GM23338 (cell line): ENCODE measurements around the gene ADGRD2. TPM values are rescaled to one million over a fixed set of nuclear protein-coding genes. Genes with fewer than 3 reads are reported as not detected.

Experiments
- ATAC-seq: fragments of 200-7000 bp; cut with Tn5 transposase; 3 replicates; pipeline ENCODE4 v1.9.1; 2020
- DNase-seq: peaks from one replicate; pipeline ENCODE4 v3.0.0-alpha.2; 2015; ENCODE audit warnings: low spot score
- H2AFZ ChIP-seq: fragments of 200-600 bp; sonication (generic); 2 replicates; pipeline ENCODE4 v1.8.0; 2016; ENCODE audit warnings: antibody characterized with exemption, mild to moderate bottlenecking, moderate library complexity
- H3F3A ChIP-seq: fragments of 200-600 bp; sonication (generic); replicated peaks from 2 replicates; pipeline ENCODE4 v1.8.0; 2017; ENCODE audit warnings: antibody characterized with exemption, mixed run types, low read depth
- H3K27ac ChIP-seq: fragments of 200-600 bp; sonication (generic); 2 replicates; pipeline ENCODE4 v1.6.1; 2016; ENCODE audit warnings: low read depth
- H3K27me3 ChIP-seq: fragments of 200-600 bp; sonication (generic); 2 replicates; pipeline ENCODE4 v1.8.0; 2016; ENCODE audit warnings: mild to moderate bottlenecking, mixed run types, moderate library complexity; ENCODE audit not compliant: insufficient read depth
- H3K36me3 ChIP-seq: fragments of 200-600 bp; sonication (generic); 2 replicates; pipeline ENCODE4 v1.8.0; 2016; ENCODE audit warnings: mild to moderate bottlenecking; ENCODE audit not compliant: insufficient read depth
- H3K4me1 ChIP-seq: fragments of 200-600 bp; sonication (generic); 2 replicates; pipeline ENCODE4 v1.8.0; 2016; ENCODE audit warnings: mild to moderate bottlenecking, moderate library complexity; ENCODE audit not compliant: insufficient read depth
- H3K4me2 ChIP-seq: fragments of 200-600 bp; sonication (generic); 2 replicates; pipeline ENCODE4 v1.7.1; 2017; ENCODE audit warnings: mixed run types
- H3K4me3 ChIP-seq: fragments of 200-600 bp; sonication (generic); 2 replicates; pipeline ENCODE4 v1.6.1; 2016; ENCODE audit warnings: mixed run types
- H3K79me2 ChIP-seq: fragments of 200-600 bp; sonication (generic); replicated peaks from 2 replicates; pipeline ENCODE4 v1.8.0; 2017; ENCODE audit warnings: mild to moderate bottlenecking; ENCODE audit not compliant: insufficient read depth
- H3K9me2 ChIP-seq: fragments of 200-600 bp; sonication (generic); 2 replicates; pipeline ENCODE4 v1.8.0; 2017; ENCODE audit not compliant: insufficient read depth
- H4K20me1 ChIP-seq: fragments of 200-600 bp; sonication (generic); replicated peaks from 2 replicates; pipeline ENCODE4 v1.8.0; 2017; ENCODE audit warnings: mild to moderate bottlenecking; ENCODE audit not compliant: insufficient read depth
- H3K27ac Mint-ChIP-seq: 2 replicates; pipeline ENCODE4 v1.8.0; 2020; ENCODE audit warnings: inconsistent platforms, mild to moderate bottlenecking, moderate library complexity, mixed read lengths
- H3K27me3 Mint-ChIP-seq: 3 replicates; pipeline ENCODE4 v1.8.0; 2022; ENCODE audit warnings: low read depth, mild to moderate bottlenecking, moderate library complexity, mixed read lengths, inconsistent platforms; ENCODE audit not compliant: insufficient read depth, poor library complexity
- H3K36me3 Mint-ChIP-seq: 3 replicates; pipeline ENCODE4 v1.8.0; 2021; ENCODE audit warnings: low read depth, mild to moderate bottlenecking, inconsistent platforms, moderate library complexity, mixed read lengths
- H3K4me1 Mint-ChIP-seq: 3 replicates; pipeline ENCODE4 v1.8.0; 2020; ENCODE audit warnings: mild to moderate bottlenecking, inconsistent platforms, mixed read lengths
- H3K4me3 Mint-ChIP-seq: 3 replicates; pipeline ENCODE4 v1.8.0; 2021; ENCODE audit warnings: moderate library complexity, mild to moderate bottlenecking, inconsistent platforms, mixed read lengths
- H3K9me3 Mint-ChIP-seq: 3 replicates; pipeline ENCODE4 v1.8.0; 2020; ENCODE audit warnings: moderate library complexity, mild to moderate bottlenecking, inconsistent platforms, mixed read lengths
- CREB1 ChIP-seq: fragments of 250-450 bp; sonication (Bioruptor Pico); IDR thresholded peaks from 2 replicates; pipeline ENCODE4 v1.5.0; 2020; ENCODE audit warnings: low read depth, mild to moderate bottlenecking, moderate library complexity
- CTCF ChIP-seq, 2 experiments: fragments of 200-600 bp in 1 of 2; sonication (generic) in 1 of 2; conservative IDR thresholded peaks; 2 replicates each; pipeline versions ENCODE4 v1.5.1 to v1.6.1; 2016 to 2017; ENCODE audit warnings: antibody characterized with exemption in 2 of 2, low read depth in 2 of 2, mild to moderate bottlenecking in 2 of 2, moderate library complexity in 1 of 2
- ETS1 ChIP-seq: IDR thresholded peaks from 2 replicates; pipeline ENCODE4 v1.6.1; 2016; ENCODE audit warnings: antibody characterized with exemption
- EZH2 ChIP-seq: fragments of 200-600 bp; sonication (generic); IDR thresholded peaks from one replicate; pipeline ENCODE4 v1.8.0; 2017; ENCODE audit warnings: antibody characterized with exemption, mild to moderate bottlenecking, low read depth; ENCODE audit not compliant: unreplicated experiment
- EZH2phosphoT487 ChIP-seq: fragments of 200-600 bp; sonication (generic); IDR thresholded peaks from one replicate; pipeline ENCODE4 v1.8.1; 2018; ENCODE audit warnings: antibody characterized with exemption; ENCODE audit not compliant: unreplicated experiment
- JUNB ChIP-seq: IDR thresholded peaks from one replicate; pipeline ENCODE4 v1.6.1; 2016; ENCODE audit warnings: antibody characterized with exemption; ENCODE audit not compliant: unreplicated experiment
- NANOG ChIP-seq: IDR thresholded peaks from 2 replicates; pipeline ENCODE4 v1.6.1; 2016; ENCODE audit warnings: antibody characterized with exemption, borderline replicate concordance
- POLR2AphosphoS5 ChIP-seq: IDR thresholded peaks from 2 replicates; pipeline ENCODE4 v1.6.1; 2016; ENCODE audit warnings: antibody characterized with exemption, low read depth
- REST ChIP-seq: IDR thresholded peaks from one replicate; pipeline ENCODE4 v1.6.1; 2018; ENCODE audit warnings: antibody characterized with exemption; ENCODE audit not compliant: unreplicated experiment
- ZNF114 ChIP-seq: fragments of 250-450 bp; sonication (Bioruptor Pico); IDR thresholded peaks from 2 replicates; pipeline ENCODE4 v1.5.0; 2020; ENCODE audit warnings: mild to moderate bottlenecking, moderate library complexity
- ZNF331 ChIP-seq: fragments of 250-450 bp; sonication (Bioruptor Pico); IDR thresholded peaks from 2 replicates; pipeline ENCODE4 v1.5.0; 2020; ENCODE audit warnings: low read depth, mild to moderate bottlenecking, moderate library complexity
- polyA plus RNA-seq: library from polyadenylated mRNA; unstranded; fragments of >200 nt; fragmentation: Nextera tagmentation; extraction: Ambion mirVana; gene quantifications from 2 replicates; pipeline ENCODE4 v1.2.1, GENCODE V29; 2016
- total RNA-seq: library from RNA; depleted of rRNA; stranded (reverse); fragments of >200 nt; shearing (Covaris generic); gene quantifications from 2 replicates; pipeline ENCODE4 v1.2.3, GENCODE V29; 2014

ADGRD2 gene
- total and polyA plus RNA-seq, 2 experiments from 2014 or later: 0.45 to 0.78 TPM

GRCh38 chr9:124485201-124485600 is 35.0 kb downstream of the ADGRD2 start (continued):
- TF ChIP-seq EZH2: no peak
- no peak for TF ChIP-seq REST

DNA sequence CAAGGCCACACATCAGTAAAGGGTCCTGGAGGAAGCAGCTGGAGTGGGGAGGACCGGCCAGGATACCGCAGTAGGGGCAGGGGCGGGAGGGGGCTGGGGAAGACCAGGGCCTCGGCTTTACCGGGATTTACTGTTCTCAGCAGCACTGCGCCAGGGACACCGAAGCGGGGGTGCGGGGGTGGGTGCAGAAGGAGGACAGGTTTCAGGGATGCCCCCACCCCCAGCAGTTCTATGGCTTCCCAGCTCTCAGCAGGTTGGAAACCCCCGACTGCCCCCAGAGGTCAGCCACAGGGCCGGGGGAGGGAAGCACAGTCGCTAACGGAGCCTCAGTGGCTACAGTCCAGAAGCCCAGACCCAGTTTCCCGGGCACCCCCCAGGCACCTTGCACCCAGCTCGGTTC is 35.7 kb downstream of the ADGRD2 start:
- DNase-seq (no peak), ATAC-seq (no peak)
- Histone ChIP-seq H3K36me3 (no peaks in the 10 kb centered on the region), H3K4me2 (no peak overlapping the region), H3K79me2 (no peaks in the 10 kb centered on the region), H3K27me3 (peaks cover 15% of the 10 kb centered on the region), H3K4me1 (peaks cover 19% of the 10 kb centered on the region), H3K27ac (no peak overlapping the region), H3F3A (0 out of 2 replicates have a peak, but pooled peaks cover 3% of the 10 kb centered on the region), H3K9me2 (no peaks in the 10 kb centered on the region), H4K20me1 (no peaks in the 10 kb centered on the region), H3K4me3 (no peak overlapping the region), H2AFZ (no peak overlapping the region)
- no peak overlapping the region for H3K4me3 Mint-ChIP-seq
- TF ChIP-seq ZNF114 (CRISPR knock-in tag) (no peak), EZH2phosphoT487 (no peak), ZNF331 (no peak), ETS1 (no peak), EZH2 (no peak), JUNB (no peak), CTCF (conservative IDR thresholded peaks at IDR 0.05; ENCODE audit: low read depth in 2 of 2) (no peak), CREB1 (CRISPR knock-in tag) (no peak), REST (no peak), NANOG (no peak), POLR2AphosphoS5 (no peak)
- H3K9me3 Mint-ChIP-seq: no peaks in the 10 kb centered on the region
- H3K36me3 Mint-ChIP-seq: no peaks in the 10 kb centered on the region; the same call in 2 of the 3 replicates
- peaks cover 23% of the 10 kb centered on the region for H3K27me3 Mint-ChIP-seq
- H3K27ac Mint-ChIP-seq: no peak overlapping the region
- H3K4me1 Mint-ChIP-seq: peaks cover 32% of the 10 kb centered on the region
